H1 (cell line): ENCODE measurements around the gene FOXF1. TPM values are rescaled to one million over a fixed set of nuclear protein-coding genes. Genes with fewer than 3 reads are reported as not detected.

Experiments
- CTCF ChIA-PET: fragments of 300-600 bp; sonication (Branson Sonifier 250); formaldehyde crosslinking; loops from one replicate; lab custom pipeline; 2021; ENCODE audit not compliant: partially characterized antibody; lab: Charles Lee
- POLR2A ChIA-PET: fragments of 300-600 bp; sonication (Branson Sonifier 250); formaldehyde crosslinking; loops from one replicate; lab custom pipeline; 2021; ENCODE audit warnings: inconsistent platforms; ENCODE audit not compliant: partially characterized antibody; lab: Charles Lee
- DNase-seq, 2 experiments: peaks; one replicate each; pipeline versions ENCODE4 v3.0.0 to v3.0.0-alpha.2; 2010 to 2022; ENCODE audit warnings: low spot score in 2 of 2, low read depth in 1 of 2, mixed read lengths in 1 of 2
- FAIRE-seq: peaks from 2 replicates; lab custom pipeline; 2011; peaks lifted over from hg19 to GRCh38; lab: Jason Lieb, UNC
- H2AFZ ChIP-seq: 2 replicates; pipeline ENCODE4 v1.8.1; 2012; ENCODE audit warnings: low read length, inconsistent platforms
- H2AK5ac ChIP-seq: 2 replicates; pipeline ENCODE4 v1.6.1; 2013; ENCODE audit warnings: low read depth, low read length
- H2BK120ac ChIP-seq: replicated peaks from 2 replicates; pipeline ENCODE3; 2013; ENCODE audit warnings: low read depth, low read length, inconsistent platforms
- H2BK12ac ChIP-seq: 2 replicates; pipeline ENCODE4 v1.6.1; 2013; ENCODE audit warnings: low read depth, low read length
- H2BK15ac ChIP-seq: 2 replicates; pipeline ENCODE4 v1.6.1; 2013; ENCODE audit warnings: low read length
- H2BK20ac ChIP-seq: 2 replicates; pipeline ENCODE4 v1.6.1; 2013; ENCODE audit warnings: low read length
- H2BK5ac ChIP-seq: 2 replicates; pipeline ENCODE4 v1.6.1; 2013; ENCODE audit warnings: low read depth, low read length
- H3K14ac ChIP-seq: 2 replicates; pipeline ENCODE4 v1.6.1; 2013; ENCODE audit warnings: inconsistent platforms; ENCODE audit not compliant: insufficient read length
- H3K18ac ChIP-seq: 2 replicates; pipeline ENCODE4 v1.6.1; 2013; ENCODE audit warnings: low read length; ENCODE audit errors: extremely low read depth
- H3K23ac ChIP-seq: 2 replicates; pipeline ENCODE4 v1.6.1; 2013; ENCODE audit warnings: inconsistent platforms; ENCODE audit not compliant: insufficient read length
- H3K23me2 ChIP-seq: 2 replicates; pipeline ENCODE4 v1.6.1; 2013; ENCODE audit warnings: low read depth, low read length
- H3K27ac ChIP-seq: 2 replicates; pipeline ENCODE4 v1.6.1; 2011; ENCODE audit warnings: low read depth, low read length, inconsistent platforms
- H3K27me3 ChIP-seq, 4 experiments: replicated peaks in 1 of 4; 1 replicate in 1 of 4; 2 replicates in 3 of 4; pipeline versions ENCODE4 v1.6.1 to v1.8.1; 2011 to 2013; ENCODE audit warnings: low read length in 3 of 4, mild to moderate bottlenecking in 3 of 4, inconsistent platforms in 2 of 4, mixed read lengths in 2 of 4, moderate library complexity in 1 of 4; ENCODE audit not compliant: control insufficient read depth in 3 of 4, insufficient read depth in 3 of 4; ENCODE audit errors: extremely low read depth in 1 of 4
- H3K36me3 ChIP-seq, 4 experiments: 2 replicates each; pipeline versions ENCODE4 v1.6.1 to v1.8.1; 2011 to 2013; ENCODE audit warnings: mild to moderate bottlenecking in 4 of 4, low read length in 3 of 4, moderate library complexity in 2 of 4, control low read depth in 1 of 4, inconsistent platforms in 1 of 4; ENCODE audit not compliant: insufficient read depth in 4 of 4, control insufficient read depth in 2 of 4
- H3K4ac ChIP-seq: replicated peaks from 2 replicates; pipeline ENCODE3; 2013; ENCODE audit warnings: low read length, low read depth, mixed read lengths, inconsistent platforms; ENCODE audit not compliant: insufficient read length
- H3K4me1 ChIP-seq, 4 experiments: replicated peaks in 1 of 4; 1 replicate in 1 of 4; 2 replicates in 3 of 4; pipeline versions ENCODE4 v1.6.1 to v1.8.1; 2011 to 2013; ENCODE audit warnings: low read length in 3 of 4, inconsistent platforms in 2 of 4, mixed read lengths in 1 of 4; ENCODE audit not compliant: insufficient read depth in 4 of 4, control insufficient read depth in 3 of 4
- H3K4me2 ChIP-seq, 2 experiments: 2 replicates each; pipeline versions ENCODE4 v1.6.1 to v1.8.1; 2011 to 2013; ENCODE audit warnings: low read depth in 2 of 2, low read length in 2 of 2, control low read depth in 1 of 2, inconsistent platforms in 1 of 2, mild to moderate bottlenecking in 1 of 2; ENCODE audit not compliant: insufficient read depth in 1 of 2
- H3K4me3 ChIP-seq, 4 experiments: fragments of 200-600, 300-600 bp in 1 of 4; sonication (generic), shearing (Covaris generic), sonication (Bioruptor Twin) in 1 of 4; 2 replicates each; pipeline versions ENCODE4 v1.5.1 to v1.8.1; 2011 to 2016; ENCODE audit warnings: low read length in 4 of 4, low read depth in 3 of 4, control low read depth in 2 of 4, inconsistent platforms in 2 of 4, mild to moderate bottlenecking in 2 of 4, mixed read lengths in 1 of 4, moderate library complexity in 1 of 4; ENCODE audit not compliant: insufficient read depth in 2 of 4; ENCODE audit errors: extremely low read depth in 1 of 4
- H3K56ac ChIP-seq: replicated peaks from 2 replicates; pipeline ENCODE3; 2013; ENCODE audit warnings: low read depth, mild to moderate bottlenecking, mixed read lengths, low read length, inconsistent platforms; ENCODE audit not compliant: insufficient read length
- H3K79me1 ChIP-seq: 2 replicates; pipeline ENCODE4 v1.6.1; 2013; ENCODE audit warnings: low read depth, low read length, control low read depth
- H3K79me2 ChIP-seq, 2 experiments: 2 replicates each; pipeline versions ENCODE4 v1.6.1 to v1.8.1; 2012 to 2013; ENCODE audit warnings: low read length in 2 of 2, mild to moderate bottlenecking in 2 of 2, inconsistent platforms in 1 of 2; ENCODE audit not compliant: insufficient read depth in 2 of 2, control insufficient read depth in 1 of 2
- H3K9ac ChIP-seq, 4 experiments: replicated peaks in 1 of 4; 1 replicate in 1 of 4; 2 replicates in 3 of 4; pipeline versions ENCODE4 v1.6.1 to v1.8.1; 2011 to 2013; ENCODE audit warnings: low read depth in 3 of 4, low read length in 3 of 4, control low read depth in 2 of 4, mild to moderate bottlenecking in 2 of 4, moderate library complexity in 2 of 4, inconsistent platforms in 1 of 4; ENCODE audit errors: extremely low read depth in 1 of 4
- H3K9me3 ChIP-seq, 2 experiments: 2 replicates each; pipeline versions ENCODE4 v1.6.1 to v1.8.1; 2012 to 2013; ENCODE audit warnings: mild to moderate bottlenecking in 2 of 2, moderate library complexity in 2 of 2, control low read depth in 1 of 2, inconsistent platforms in 1 of 2, low read depth in 1 of 2, low read length in 1 of 2, mixed read lengths in 1 of 2; ENCODE audit not compliant: insufficient read depth in 2 of 2
- H4K20me1 ChIP-seq, 2 experiments: replicated peaks in 1 of 2; 2 replicates each; pipeline versions ENCODE3 to v1.8.1; 2011 to 2013; ENCODE audit warnings: inconsistent platforms in 2 of 2, low read length in 2 of 2, mild to moderate bottlenecking in 1 of 2; ENCODE audit not compliant: insufficient read depth in 2 of 2, control insufficient read depth in 1 of 2
- H4K5ac ChIP-seq: 2 replicates; pipeline ENCODE4 v1.6.1; 2013; ENCODE audit warnings: low read length, low read depth, mixed read lengths, inconsistent platforms; ENCODE audit not compliant: insufficient read length
- H4K8ac ChIP-seq: 2 replicates; pipeline ENCODE4 v1.8.0; 2013; ENCODE audit warnings: mild to moderate bottlenecking, moderate library complexity, low read length, inconsistent platforms; ENCODE audit not compliant: insufficient read depth; ENCODE audit errors: extremely low read depth
- H4K91ac ChIP-seq: replicated peaks from 2 replicates; pipeline ENCODE3; 2013; ENCODE audit warnings: low read length, mixed read lengths, inconsistent platforms; ENCODE audit not compliant: insufficient read length
- SP4 ChIP-seq: IDR thresholded peaks from 2 replicates; pipeline ENCODE4 v1.6.1; 2012; ENCODE audit warnings: low read length, inconsistent platforms
- WGBS, 2 experiments: shearing (Covaris generic) in 1 of 2; methylation state at CpG; one replicate each; pipeline versions ENCODE4 v1.1.6 to v1.1.7; 2013 to 2015; ENCODE audit warnings: low lambda C conversion rate in 2 of 2, mixed read lengths in 2 of 2, inconsistent platforms in 1 of 2, low coverage in 1 of 2, missing lambda C conversion rate in 1 of 2; ENCODE audit not compliant: insufficient replicate concordance in 2 of 2, insufficient coverage in 1 of 2, insufficient read length in 1 of 2; ENCODE audit errors: extremely low coverage in 1 of 2, missing lambda C conversion rate in 1 of 2; 5-methylcytosine and 5-hydroxymethylcytosine counted together
- polyA plus RNA-seq, 7 experiments: library from polyadenylated mRNA; depleted of rRNA in 3 of 7; stranded (reverse) in 5 of 7; unstranded in 2 of 7; fragments of >200 nt in 5 of 7; fragments of 200-250 nt in 2 of 7; gene quantifications; 1 replicate in 5 of 7; 2 replicates in 1 of 7; 4 replicates in 1 of 7; pipeline versions ENCODE4 v1.2.1 to v1.2.3, GENCODE V29; 2011 to 2013; ENCODE audit warnings: missing spikeins in 2 of 7, mixed read lengths in 2 of 7
- total RNA-seq: library from RNA; stranded (reverse); fragmentation: NEBNext Ultra II Directional; extraction: Animal tissue kit (Norgen Biotek cat#: 25700); gene quantifications from 2 replicates; pipeline ENCODE4 v1.2.1, GENCODE V29; 2021

The FOXF1 gene
- total and polyA plus RNA-seq, 2 of the 8 experiments (the other 6 are each of a cell fraction or from before 2014, with no cell fraction given): 0.02 TPM; not detected in 1

DNA sequence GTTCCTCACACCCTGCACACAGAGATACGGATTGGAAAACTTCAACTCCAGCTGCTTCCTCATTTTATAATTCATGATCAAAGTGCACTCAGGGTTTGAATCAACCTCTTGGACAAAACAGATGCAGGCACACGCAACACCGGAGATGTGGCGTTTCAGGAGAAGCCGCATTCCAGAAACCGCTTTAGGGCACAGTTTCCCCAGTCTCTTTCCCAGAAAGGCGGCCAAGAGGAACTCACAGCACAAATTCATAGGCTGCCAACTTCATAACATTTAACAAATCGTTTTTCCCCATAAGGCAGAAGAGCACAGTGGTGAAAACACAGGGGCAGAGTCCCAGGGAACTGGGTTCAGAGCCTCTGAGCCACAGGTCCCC lies 36.3 kb downstream of the FOXF1 start:
- H4K91ac ChIP-seq: no peak overlapping the region
- H3K9ac ChIP-seq: no peak overlapping the region
- H3K27me3 ChIP-seq: no peaks in the 10 kb centered on the region
- no peak overlapping the region for H3K18ac ChIP-seq
- H3K36me3 ChIP-seq: peaks cover 0 to 12% (median 1%) of the 10 kb centered on the region in 4 experiments; a peak in 5 of 8 replicates
- WGBS, 2 experiments: 95% methylated on average over 8 of the region's 8 CpGs; no CpG with 5 or more reads in 1 of the 2 experiments
- no peak overlapping the region for H2BK12ac ChIP-seq
- FAIRE-seq (no peak), DNase-seq (no peak)
- CTCF ChIA-PET: interaction anchor here (2.7 kb wide), 1 partner anchor 29 kb away, joined by 6 read pairs; no protein-coding TSS in a partner anchor
- H4K20me1 ChIP-seq: peaks cover 0 to 1% of the 10 kb centered on the region in 2 experiments
- no peak overlapping the region for H3K23ac ChIP-seq
- H3K4me3 ChIP-seq: no peak overlapping the region
- H3K4ac ChIP-seq: no peak overlapping the region
- H2BK20ac ChIP-seq: no peak overlapping the region
- no peaks in the 10 kb centered on the region for H3K23me2 ChIP-seq
- no peaks in the 10 kb centered on the region for H3K4me1 ChIP-seq
- no peak overlapping the region for H3K4me2 ChIP-seq
- H3K27ac ChIP-seq: no peak overlapping the region
- no peak overlapping the region for H3K14ac ChIP-seq
- no peak overlapping the region for H3K56ac ChIP-seq
- H3K79me2 ChIP-seq: no peaks in the 10 kb centered on the region
- no peaks in the 10 kb centered on the region; the same call in 1 of the 2 replicates for H3K79me1 ChIP-seq
- H4K5ac ChIP-seq: no peak overlapping the region
- H2BK5ac ChIP-seq: no peak overlapping the region
- no peak for TF ChIP-seq SP4
- H2AK5ac ChIP-seq: no peak overlapping the region
- no peak overlapping the region for H4K8ac ChIP-seq
- no peak overlapping the region for H2BK120ac ChIP-seq
- POLR2A ChIA-PET: interaction anchor here (0.6 to 1.0 kb wide), 2 partner anchors 9 to 893 kb away, joined by 3 read pairs; partner anchors contain the start of gene MTHFSD
- no peak overlapping the region for H2AFZ ChIP-seq
- no peak overlapping the region for H2BK15ac ChIP-seq
- H3K9me3 ChIP-seq: no peaks in the 10 kb centered on the region
